Subcutaneous adipose tissue (tissue), 4 donors: ENCODE results near the gene GRIN2A. TPM values are rescaled to one million over a fixed set of nuclear protein-coding genes. Genes with fewer than 3 reads are reported as not detected.

Experiments
- total RNA-seq, 4 donors: library from RNA; depleted of rRNA; stranded (reverse); fragments of >200 nt; gene quantifications; one replicate each; pipeline ENCODE4 v1.1.0, GENCODE V29; 2016
- TF ChIP-seq, protein P1 (sequence below): fragments of 450-650 bp; IDR thresholded peaks from one replicate; pipeline ENCODE4 v1.5.1; 2016; ENCODE audit warnings: low read depth, mild to moderate bottlenecking, control low read depth, antibody characterized with exemption, moderate library complexity

Gene GRIN2A
- total RNA-seq, 4 donors from 2014 or later, result under 0.01 to 0.19 (median 0.17) TPM; not detected in 1

DNA sequence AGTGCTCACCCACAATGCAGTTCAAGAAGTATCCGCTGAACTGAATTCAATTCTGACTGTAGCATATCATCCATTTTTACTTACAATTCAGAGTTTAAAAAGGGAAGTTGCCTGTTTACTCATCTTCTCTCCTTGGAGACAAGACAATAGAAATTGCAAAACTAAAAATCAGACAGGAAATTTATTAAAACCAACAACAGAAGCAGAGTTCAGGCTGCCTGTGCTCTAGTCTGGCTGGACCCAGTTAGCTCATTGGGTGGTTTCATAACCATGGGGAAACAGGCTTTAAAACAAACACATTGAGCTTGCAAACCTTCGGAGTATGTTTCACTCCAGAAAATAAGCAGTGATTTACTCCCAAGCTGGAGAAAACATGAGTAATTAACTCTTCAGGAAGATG is 321.4 kb downstream of the GRIN2A start:
- TF ChIP-seq, protein P1, sequence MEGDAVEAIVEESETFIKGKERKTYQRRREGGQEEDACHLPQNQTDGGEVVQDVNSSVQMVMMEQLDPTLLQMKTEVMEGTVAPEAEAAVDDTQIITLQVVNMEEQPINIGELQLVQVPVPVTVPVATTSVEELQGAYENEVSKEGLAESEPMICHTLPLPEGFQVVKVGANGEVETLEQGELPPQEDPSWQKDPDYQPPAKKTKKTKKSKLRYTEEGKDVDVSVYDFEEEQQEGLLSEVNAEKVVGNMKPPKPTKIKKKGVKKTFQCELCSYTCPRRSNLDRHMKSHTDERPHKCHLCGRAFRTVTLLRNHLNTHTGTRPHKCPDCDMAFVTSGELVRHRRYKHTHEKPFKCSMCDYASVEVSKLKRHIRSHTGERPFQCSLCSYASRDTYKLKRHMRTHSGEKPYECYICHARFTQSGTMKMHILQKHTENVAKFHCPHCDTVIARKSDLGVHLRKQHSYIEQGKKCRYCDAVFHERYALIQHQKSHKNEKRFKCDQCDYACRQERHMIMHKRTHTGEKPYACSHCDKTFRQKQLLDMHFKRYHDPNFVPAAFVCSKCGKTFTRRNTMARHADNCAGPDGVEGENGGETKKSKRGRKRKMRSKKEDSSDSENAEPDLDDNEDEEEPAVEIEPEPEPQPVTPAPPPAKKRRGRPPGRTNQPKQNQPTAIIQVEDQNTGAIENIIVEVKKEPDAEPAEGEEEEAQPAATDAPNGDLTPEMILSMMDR, result no peak

DNA sequence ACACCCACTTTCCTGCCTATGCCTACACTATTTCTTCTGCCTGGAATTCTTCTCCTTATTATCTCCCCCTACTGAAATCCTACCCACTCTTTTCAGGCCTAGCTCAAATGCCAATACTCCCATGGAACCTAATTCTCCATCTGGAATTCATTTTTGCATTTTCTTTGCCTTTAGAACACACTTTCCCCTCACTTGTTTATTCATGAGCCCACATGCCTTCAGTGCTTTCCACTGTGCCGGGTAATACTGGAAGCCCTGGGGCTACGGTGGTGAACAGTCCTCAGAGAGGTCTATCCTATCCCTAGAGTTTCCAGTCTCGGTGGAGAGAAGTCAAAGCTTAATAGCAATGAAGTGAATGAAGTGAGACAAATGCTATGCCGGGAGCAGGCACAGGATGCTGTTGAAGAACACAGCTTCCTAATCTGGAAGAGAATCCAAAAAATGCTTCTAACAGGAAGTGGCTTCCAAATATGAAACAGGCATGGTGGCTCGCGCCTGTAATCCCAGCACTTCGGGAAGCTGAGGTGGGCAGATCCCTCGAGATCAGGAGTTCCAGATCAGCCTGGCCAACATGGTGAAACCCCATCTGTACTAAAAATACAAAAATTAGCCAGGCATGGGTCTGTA is 322.4 kb downstream of the GRIN2A start:
- TF ChIP-seq, protein P1, result no peak

- TF ChIP-seq, protein P1, result no peak
These were observed 327.6 kb downstream of the GRIN2A start for GRCh38 chr16:9854675-9855074.

- TF ChIP-seq, protein P1, result no peak
These were observed 330.2 kb downstream of the GRIN2A start for GRCh38 chr16:9852003-9852402.

DNA sequence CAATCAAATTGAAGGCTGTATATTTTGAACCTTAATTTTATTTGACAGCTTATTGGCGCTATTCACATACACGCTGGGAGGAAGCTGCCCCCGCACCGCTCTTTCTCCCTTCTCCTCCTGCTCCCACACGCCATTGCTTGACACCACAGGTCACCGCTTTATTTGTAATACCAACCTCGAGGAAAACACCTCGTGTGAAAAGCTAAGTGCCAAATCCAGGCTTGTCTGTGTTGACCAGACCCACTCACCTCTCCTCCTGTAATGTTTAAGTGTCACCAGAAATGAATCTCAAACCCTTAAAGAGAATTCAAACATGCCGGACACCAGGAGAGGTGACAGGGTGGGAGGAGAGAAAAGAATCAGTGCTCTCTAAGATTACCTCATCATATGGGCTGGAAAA is 331.4 kb downstream of the GRIN2A start:
- TF ChIP-seq, protein P1, result no peak

DNA sequence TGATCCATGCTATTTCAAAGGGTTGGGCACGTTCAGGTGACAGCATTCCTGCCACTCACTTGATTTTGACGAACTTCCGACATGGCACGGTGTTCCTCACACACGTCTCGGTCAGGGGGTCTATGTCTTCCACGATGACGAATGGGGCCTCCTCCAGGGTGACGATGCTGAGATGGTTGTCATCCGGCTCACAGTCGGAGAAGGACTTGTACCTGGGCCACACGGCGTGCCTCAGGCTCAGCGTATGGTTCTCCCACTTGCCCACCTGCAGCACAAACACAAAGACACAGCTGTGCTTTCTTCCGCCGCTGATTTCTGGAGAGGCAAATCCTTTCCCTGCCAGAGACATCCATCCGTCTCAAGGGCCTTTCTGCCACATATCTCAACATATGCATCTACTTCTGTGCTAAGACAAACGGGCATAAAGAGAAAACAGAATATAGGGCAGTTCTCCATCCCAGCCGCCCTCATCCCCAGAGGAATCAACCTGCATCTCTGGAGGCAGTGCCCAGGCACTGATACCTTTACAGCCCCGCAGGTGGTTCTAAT is 332.5 kb downstream of the GRIN2A start:
- TF ChIP-seq, protein P1, result no peak

- TF ChIP-seq, protein P1, result no peak
These were observed 335.1 kb downstream of the GRIN2A start for GRCh38 chr16:9847146-9847545.
